Measurements from ENCODE around the gene C16orf89. TPM values are rescaled to one million over a fixed set of nuclear protein-coding genes. Genes with fewer than 3 reads are reported as not detected.

The C16orf89 gene
- total and polyA plus RNA-seq, 2 donors (not counting 1 experiment from before 2014, with no cell fraction given): not detected

- ChIA-PET POLR2A (no interaction called here), CTCF (no interaction called here)
- TF ChIP-seq, protein P1, sequence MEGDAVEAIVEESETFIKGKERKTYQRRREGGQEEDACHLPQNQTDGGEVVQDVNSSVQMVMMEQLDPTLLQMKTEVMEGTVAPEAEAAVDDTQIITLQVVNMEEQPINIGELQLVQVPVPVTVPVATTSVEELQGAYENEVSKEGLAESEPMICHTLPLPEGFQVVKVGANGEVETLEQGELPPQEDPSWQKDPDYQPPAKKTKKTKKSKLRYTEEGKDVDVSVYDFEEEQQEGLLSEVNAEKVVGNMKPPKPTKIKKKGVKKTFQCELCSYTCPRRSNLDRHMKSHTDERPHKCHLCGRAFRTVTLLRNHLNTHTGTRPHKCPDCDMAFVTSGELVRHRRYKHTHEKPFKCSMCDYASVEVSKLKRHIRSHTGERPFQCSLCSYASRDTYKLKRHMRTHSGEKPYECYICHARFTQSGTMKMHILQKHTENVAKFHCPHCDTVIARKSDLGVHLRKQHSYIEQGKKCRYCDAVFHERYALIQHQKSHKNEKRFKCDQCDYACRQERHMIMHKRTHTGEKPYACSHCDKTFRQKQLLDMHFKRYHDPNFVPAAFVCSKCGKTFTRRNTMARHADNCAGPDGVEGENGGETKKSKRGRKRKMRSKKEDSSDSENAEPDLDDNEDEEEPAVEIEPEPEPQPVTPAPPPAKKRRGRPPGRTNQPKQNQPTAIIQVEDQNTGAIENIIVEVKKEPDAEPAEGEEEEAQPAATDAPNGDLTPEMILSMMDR (IDR thresholded peaks at IDR 0.05): no peak
- TF ChIP-seq EZH2 (IDR thresholded peaks at IDR 0.05; ENCODE audit: borderline replicate concordance, insufficient read depth, low read depth, low read length, poor library complexity, severe bottlenecking): no peak
- H2AFZ ChIP-seq (ENCODE audit: insufficient read depth, low read depth, low read length, poor library complexity, severe bottlenecking): no peak overlapping the region
- no peaks in the 10 kb centered on the region for H4K20me1 ChIP-seq (ENCODE audit: control insufficient read depth, insufficient read depth, low read length, poor library complexity, severe bottlenecking)
- ATAC-seq (ENCODE audit: low read depth) (no peak), DNase-seq (no peak)
- no peak overlapping the region for H3K27ac Mint-ChIP-seq
- no peak overlapping the region for H3K4me3 ChIP-seq (ENCODE audit: control extremely low read depth in 1 of 5, extremely low read depth in 1 of 5, insufficient read depth in 1 of 5, low read depth in 2 of 5, low read length in 4 of 5)
- intact Hi-C loops (cut with micrococcal nuclease): no loop called here
- whole genome bisulfite sequencing (ENCODE audit: insufficient coverage): 99% methylated on average over 8 of the region's 8 CpGs
- no peaks in the 10 kb centered on the region for H3K9me3 Mint-ChIP-seq (ENCODE audit: insufficient read depth)
- H3K4me1 ChIP-seq (ENCODE audit: control insufficient read depth in 2 of 2, insufficient read depth in 2 of 2, low read length in 2 of 2): no peaks in the 10 kb centered on the region
- H3K9ac ChIP-seq (ENCODE audit: low read length): no peak overlapping the region
- H3K79me2 ChIP-seq (ENCODE audit: control insufficient read depth, insufficient read depth, low read length): no peaks in the 10 kb centered on the region
- H3K4me1 Mint-ChIP-seq: no peaks in the 10 kb centered on the region
- H3K4me3 Mint-ChIP-seq: no peak overlapping the region
- H3K27me3 Mint-ChIP-seq: no peaks in the 10 kb centered on the region
- no peak overlapping the region for H3K27ac ChIP-seq (ENCODE audit: low read length in 2 of 2)
- peaks cover 0 to 28% of the 10 kb centered on the region in 2 experiments for H3K36me3 ChIP-seq (replicated peaks in 1 of 2; ENCODE audit: control extremely low read depth in 1 of 2, control insufficient read depth in 1 of 2, extremely low read depth in 1 of 2, insufficient read depth in 2 of 2, low read length in 1 of 2)
- no peaks in the 10 kb centered on the region for H3K27me3 ChIP-seq (replicated peaks in 1 of 4; ENCODE audit: control extremely low read depth in 1 of 4, control insufficient read depth in 3 of 4, insufficient read depth in 4 of 4, low read length in 3 of 4)
- H3K4me2 ChIP-seq (replicated peaks; ENCODE audit: low read depth, low read length, poor library complexity, severe bottlenecking): no peak overlapping the region
- H3K9me3 ChIP-seq (ENCODE audit: control extremely low read depth in 1 of 3, control insufficient read depth in 2 of 3, insufficient read depth in 1 of 3, low read length in 2 of 3): no peaks in the 10 kb centered on the region
Measured at GRCh38 chr16:5026664-5027063, 39.1 kb downstream of the C16orf89 start.

DNA sequence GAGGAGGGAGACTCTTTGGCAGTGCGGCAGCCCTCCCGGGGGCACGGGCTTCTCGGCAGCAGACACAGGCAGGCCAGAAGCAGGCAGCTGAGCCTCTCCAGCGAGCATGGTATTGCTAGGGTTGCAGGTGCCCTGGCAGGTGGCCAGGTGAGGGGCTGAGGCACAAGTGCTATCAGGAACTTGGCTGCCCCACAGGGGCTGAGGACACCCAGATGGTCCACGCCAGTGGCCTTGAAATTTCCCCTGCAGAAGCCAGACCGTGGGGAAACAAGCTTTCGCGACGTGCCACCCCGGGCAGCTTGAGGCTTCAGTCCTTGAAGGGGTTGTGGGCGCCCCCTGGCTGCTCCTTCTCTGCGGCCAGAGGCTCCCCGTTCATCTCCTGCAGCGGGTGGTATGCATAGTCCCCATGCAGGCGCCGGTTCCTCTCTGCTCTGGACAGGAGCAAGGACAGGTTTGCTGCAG lies 40.6 kb downstream of the C16orf89 start:
- TF ChIP-seq EZH2 (IDR thresholded peaks at IDR 0.05; ENCODE audit: borderline replicate concordance, insufficient read depth, low read depth, low read length, poor library complexity, severe bottlenecking): no peak
- TF ChIP-seq, protein P1 (IDR thresholded peaks at IDR 0.05): no peak
- Histone ChIP-seq H2AFZ (ENCODE audit: insufficient read depth, low read depth, low read length, poor library complexity, severe bottlenecking) (no peak overlapping the region), H3K9ac (ENCODE audit: low read length) (no peak overlapping the region), H3K4me2 (replicated peaks; ENCODE audit: low read depth, low read length, poor library complexity, severe bottlenecking) (no peak overlapping the region), H4K20me1 (ENCODE audit: control insufficient read depth, insufficient read depth, low read length, poor library complexity, severe bottlenecking) (no peaks in the 10 kb centered on the region), H3K27ac (ENCODE audit: low read length in 2 of 2) (no peak overlapping the region), H3K4me3 (ENCODE audit: control extremely low read depth in 1 of 5, extremely low read depth in 1 of 5, insufficient read depth in 1 of 5, low read depth in 2 of 5, low read length in 4 of 5) (no peak overlapping the region), H3K36me3 (replicated peaks in 1 of 2; ENCODE audit: control extremely low read depth in 1 of 2, control insufficient read depth in 1 of 2, extremely low read depth in 1 of 2, insufficient read depth in 2 of 2, low read length in 1 of 2) (peaks cover 0 to 25% of the 10 kb centered on the region in 2 experiments), H3K4me1 (ENCODE audit: control insufficient read depth in 2 of 2, insufficient read depth in 2 of 2, low read length in 2 of 2) (no peaks in the 10 kb centered on the region), H3K9me3 (ENCODE audit: control extremely low read depth in 1 of 3, control insufficient read depth in 2 of 3, insufficient read depth in 1 of 3, low read length in 2 of 3) (no peaks in the 10 kb centered on the region), H3K79me2 (ENCODE audit: control insufficient read depth, insufficient read depth, low read length) (no peaks in the 10 kb centered on the region), H3K27me3 (replicated peaks in 1 of 4; ENCODE audit: control extremely low read depth in 1 of 4, control insufficient read depth in 3 of 4, insufficient read depth in 4 of 4, low read length in 3 of 4) (no peaks in the 10 kb centered on the region)
- H3K4me3 Mint-ChIP-seq: no peak overlapping the region
- CTCF ChIA-PET: interaction anchor here (1.0 to 1.3 kb wide), 2 partner anchors 9 to 518 kb away, joined by 3 to 4 read pairs; partner anchors contain the start of gene NAGPA
- H3K9me3 Mint-ChIP-seq (ENCODE audit: insufficient read depth): no peaks in the 10 kb centered on the region
- H3K27me3 Mint-ChIP-seq: no peaks in the 10 kb centered on the region
- intact Hi-C loops (cut with micrococcal nuclease): no loop called here
- 72% methylated on average over 17 of the region's 17 CpGs for WGBS (ENCODE audit: insufficient coverage)
- POLR2A ChIA-PET: no interaction called here
- DNase-seq: no peak
- H3K27ac Mint-ChIP-seq: no peak overlapping the region
- no peaks in the 10 kb centered on the region for H3K4me1 Mint-ChIP-seq
- no peak for ATAC-seq (ENCODE audit: low read depth)

Data from B cell (primary cell).